HepG2 (cell line): ENCODE measurements around the gene RARA.

ENCODE experiments used
- POLR2A ChIP-seq, 2 experiments: IDR thresholded peaks; 2 replicates each; pipeline ENCODE4 v1.6.1; 2011; ENCODE audit warnings: low read depth in 2 of 2, low read length in 2 of 2, mild to moderate bottlenecking in 1 of 2, moderate library complexity in 1 of 2; ENCODE audit not compliant: insufficient read depth in 1 of 2
- POLR2AphosphoS5 ChIP-seq: IDR thresholded peaks from 2 replicates; pipeline ENCODE4 v1.6.1; 2012; ENCODE audit warnings: low read depth, low read length
- RARG ChIP-seq: sonication (generic); formaldehyde crosslinking; IDR thresholded peaks from 2 replicates; pipeline ENCODE4 v1.4.0; 2020; ENCODE audit warnings: low read depth, mild to moderate bottlenecking, missing genetic modification reagents
- TAF1 ChIP-seq: sonication (generic); formaldehyde crosslinking; IDR thresholded peaks from 2 replicates; pipeline ENCODE4 v1.4.0; 2020; ENCODE audit warnings: missing genetic modification reagents
- USF2 ChIP-seq, 2 experiments: sonication (generic) in 1 of 2; formaldehyde crosslinking in 1 of 2; IDR thresholded peaks; 2 replicates each; pipeline versions ENCODE4 v1.5.1 to v1.6.1; 2011 to 2020; ENCODE audit warnings: borderline replicate concordance in 1 of 2, low read depth in 1 of 2, low read length in 1 of 2, mild to moderate bottlenecking in 1 of 2, missing genetic modification reagents in 1 of 2, moderate library complexity in 1 of 2
- ZNF121 ChIP-seq: sonication (generic); formaldehyde crosslinking; IDR thresholded peaks from 2 replicates; pipeline ENCODE4 v1.5.0; 2020; ENCODE audit warnings: mild to moderate bottlenecking, missing genetic modification reagents
- TF ChIP-seq, protein P1 (sequence below): sonication (generic); formaldehyde crosslinking; IDR thresholded peaks from 2 replicates; pipeline ENCODE4 v1.5.0; 2020; ENCODE audit warnings: mild to moderate bottlenecking, missing genetic modification reagents, moderate library complexity
- TF ChIP-seq, protein P2 (sequence below): sonication (generic); formaldehyde crosslinking; IDR thresholded peaks from 2 replicates; pipeline ENCODE4 v1.5.1; 2020; ENCODE audit warnings: missing genetic modification reagents, mild to moderate bottlenecking, borderline replicate concordance

DNA sequence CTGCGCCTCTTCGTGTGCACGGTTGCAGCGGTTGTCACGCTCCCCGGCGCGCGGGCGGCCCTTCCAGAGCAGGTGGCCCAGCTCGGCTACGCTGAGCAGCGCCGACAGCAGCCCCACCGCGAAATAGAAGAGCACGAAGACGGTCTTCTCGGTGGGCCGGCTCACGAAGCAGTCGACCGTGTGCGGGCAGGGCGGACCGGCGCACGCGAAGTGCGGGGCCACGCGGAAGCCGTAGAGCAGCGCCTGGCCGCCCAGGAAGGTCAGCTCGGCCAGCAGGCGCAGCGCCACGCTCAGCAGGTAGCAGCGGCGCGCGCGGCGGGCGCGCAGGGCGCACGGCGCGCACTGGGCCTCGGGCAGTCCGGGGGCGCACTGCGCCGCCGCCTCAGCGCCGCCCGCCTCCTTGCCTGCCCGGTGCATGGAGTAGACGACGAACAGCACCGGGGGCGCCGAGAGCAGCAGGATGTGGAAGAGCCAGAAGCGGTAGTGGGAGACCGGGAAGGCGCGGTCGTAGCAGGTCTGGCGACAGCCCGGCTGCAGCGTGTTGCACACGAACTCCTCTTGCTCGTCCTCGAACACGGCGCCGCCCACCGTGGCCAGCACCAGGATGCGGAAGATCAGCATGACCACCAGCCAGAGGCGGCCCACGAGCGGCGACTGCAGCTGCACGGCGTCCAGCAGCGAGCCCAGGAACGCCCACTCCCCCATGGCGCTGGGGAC, 54.3 kb downstream of the RARA start:
- TF ChIP-seq RARG (no peak), POLR2A (IDR thresholded peaks at IDR 0.05; ENCODE audit: insufficient read depth in 1 of 2, low read depth in 2 of 2, low read length in 2 of 2) (no peak; a peak in 1 of 4 replicates), TAF1 (CRISPR knock-in tag) (no peak), ZNF121 (CRISPR knock-in tag) (no peak), USF2 (IDR thresholded peaks at IDR 0.05; ENCODE audit: low read depth, low read length) (no peak), USF2 (CRISPR knock-in tag; IDR thresholded peaks at IDR 0.05; ENCODE audit: borderline replicate concordance) (no peak), POLR2AphosphoS5 (no peak)
- TF ChIP-seq, protein P1, sequence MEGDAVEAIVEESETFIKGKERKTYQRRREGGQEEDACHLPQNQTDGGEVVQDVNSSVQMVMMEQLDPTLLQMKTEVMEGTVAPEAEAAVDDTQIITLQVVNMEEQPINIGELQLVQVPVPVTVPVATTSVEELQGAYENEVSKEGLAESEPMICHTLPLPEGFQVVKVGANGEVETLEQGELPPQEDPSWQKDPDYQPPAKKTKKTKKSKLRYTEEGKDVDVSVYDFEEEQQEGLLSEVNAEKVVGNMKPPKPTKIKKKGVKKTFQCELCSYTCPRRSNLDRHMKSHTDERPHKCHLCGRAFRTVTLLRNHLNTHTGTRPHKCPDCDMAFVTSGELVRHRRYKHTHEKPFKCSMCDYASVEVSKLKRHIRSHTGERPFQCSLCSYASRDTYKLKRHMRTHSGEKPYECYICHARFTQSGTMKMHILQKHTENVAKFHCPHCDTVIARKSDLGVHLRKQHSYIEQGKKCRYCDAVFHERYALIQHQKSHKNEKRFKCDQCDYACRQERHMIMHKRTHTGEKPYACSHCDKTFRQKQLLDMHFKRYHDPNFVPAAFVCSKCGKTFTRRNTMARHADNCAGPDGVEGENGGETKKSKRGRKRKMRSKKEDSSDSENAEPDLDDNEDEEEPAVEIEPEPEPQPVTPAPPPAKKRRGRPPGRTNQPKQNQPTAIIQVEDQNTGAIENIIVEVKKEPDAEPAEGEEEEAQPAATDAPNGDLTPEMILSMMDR = no peak; the same call in 1 of the 2 replicates
- TF ChIP-seq, protein P2, sequence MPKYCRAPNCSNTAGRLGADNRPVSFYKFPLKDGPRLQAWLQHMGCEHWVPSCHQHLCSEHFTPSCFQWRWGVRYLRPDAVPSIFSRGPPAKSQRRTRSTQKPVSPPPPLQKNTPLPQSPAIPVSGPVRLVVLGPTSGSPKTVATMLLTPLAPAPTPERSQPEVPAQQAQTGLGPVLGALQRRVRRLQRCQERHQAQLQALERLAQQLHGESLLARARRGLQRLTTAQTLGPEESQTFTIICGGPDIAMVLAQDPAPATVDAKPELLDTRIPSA (CRISPR knock-in tag) = no peak
